Measurements from ENCODE around the gene SNRNP48.

SNRNP48 gene, protein sequence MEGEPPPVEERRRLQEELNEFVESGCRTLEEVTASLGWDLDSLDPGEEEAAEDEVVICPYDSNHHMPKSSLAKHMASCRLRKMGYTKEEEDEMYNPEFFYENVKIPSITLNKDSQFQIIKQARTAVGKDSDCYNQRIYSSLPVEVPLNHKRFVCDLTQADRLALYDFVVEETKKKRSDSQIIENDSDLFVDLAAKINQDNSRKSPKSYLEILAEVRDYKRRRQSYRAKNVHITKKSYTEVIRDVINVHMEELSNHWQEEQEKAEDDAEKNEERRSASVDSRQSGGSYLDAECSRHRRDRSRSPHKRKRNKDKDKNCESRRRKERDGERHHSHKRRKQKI

DNA sequence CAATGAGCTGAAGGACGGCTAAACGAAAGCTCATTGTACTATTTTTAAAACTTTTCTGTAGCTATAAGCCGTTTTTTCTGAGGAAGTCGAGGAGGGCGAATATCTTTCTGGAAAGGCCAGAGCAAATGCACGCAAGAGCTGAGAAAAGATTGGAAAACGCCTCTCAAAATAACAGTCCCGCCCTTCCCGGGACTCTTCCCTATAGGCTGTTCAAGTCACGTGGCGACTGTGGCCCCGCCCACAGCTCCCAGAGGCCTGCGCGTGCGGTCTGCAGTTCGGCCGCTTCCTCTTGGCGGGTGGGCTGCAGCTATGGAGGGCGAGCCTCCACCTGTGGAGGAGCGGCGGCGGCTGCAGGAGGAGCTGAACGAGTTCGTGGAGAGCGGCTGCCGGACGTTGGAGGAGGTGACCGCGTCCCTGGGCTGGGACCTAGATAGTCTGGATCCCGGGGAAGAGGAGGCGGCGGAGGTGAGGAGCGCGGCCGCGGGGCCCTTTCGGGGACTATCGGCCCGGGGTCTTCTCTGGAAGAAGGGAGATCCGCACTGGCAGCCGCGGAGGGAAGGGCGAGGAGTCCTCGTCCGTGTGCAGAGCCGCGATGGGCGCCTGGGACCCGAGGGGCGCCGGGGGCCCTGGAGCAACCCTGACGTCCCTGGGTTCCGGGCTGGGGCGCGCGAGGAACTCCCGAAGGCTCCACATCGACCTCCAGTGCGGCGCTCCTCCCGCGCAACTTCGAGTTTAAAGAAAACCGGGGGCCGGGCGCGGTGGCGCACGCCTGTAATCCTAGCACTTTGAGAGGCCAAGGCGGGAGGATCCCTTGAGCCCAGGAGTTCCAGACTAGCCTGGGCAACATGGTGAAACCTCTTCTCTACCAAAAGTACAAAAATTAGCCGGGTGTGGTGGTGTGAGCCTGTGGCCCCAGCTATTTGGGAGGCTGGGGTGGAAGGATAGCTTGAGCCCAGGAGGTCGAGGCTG, at the start of gene SNRNP48:
Gene SNRNP48, plus strand, starts transcription at position 250 of the 969 bp plus-strand sequence. Its CDS starts 60 bp downstream, at position 310.
- DNase-seq (ENCODE audit: low spot score) = peak; percentile 93

DNA sequence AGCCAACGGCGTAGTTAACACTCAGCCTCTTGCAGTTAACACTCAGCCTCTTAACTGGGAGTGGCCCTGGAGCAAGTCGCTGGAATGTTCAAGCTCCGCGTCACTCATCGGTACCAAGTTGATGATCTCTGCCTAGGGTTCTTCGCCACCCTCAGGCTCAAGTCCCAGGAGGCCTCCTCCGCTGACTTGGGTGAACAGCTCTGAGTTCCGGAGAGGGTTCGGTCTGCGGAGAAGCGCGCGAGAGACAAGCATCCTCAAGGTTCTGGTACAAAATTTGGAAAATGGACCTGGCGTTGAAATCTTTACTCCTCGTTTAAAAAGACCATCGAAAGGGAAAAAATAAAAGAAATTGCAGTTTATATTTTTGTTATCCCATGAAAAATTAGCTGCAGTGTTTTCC, 49.4 kb upstream of the SNRNP48 start:
- DNase-seq (ENCODE audit: low spot score) = peak; percentile 73

DNA sequence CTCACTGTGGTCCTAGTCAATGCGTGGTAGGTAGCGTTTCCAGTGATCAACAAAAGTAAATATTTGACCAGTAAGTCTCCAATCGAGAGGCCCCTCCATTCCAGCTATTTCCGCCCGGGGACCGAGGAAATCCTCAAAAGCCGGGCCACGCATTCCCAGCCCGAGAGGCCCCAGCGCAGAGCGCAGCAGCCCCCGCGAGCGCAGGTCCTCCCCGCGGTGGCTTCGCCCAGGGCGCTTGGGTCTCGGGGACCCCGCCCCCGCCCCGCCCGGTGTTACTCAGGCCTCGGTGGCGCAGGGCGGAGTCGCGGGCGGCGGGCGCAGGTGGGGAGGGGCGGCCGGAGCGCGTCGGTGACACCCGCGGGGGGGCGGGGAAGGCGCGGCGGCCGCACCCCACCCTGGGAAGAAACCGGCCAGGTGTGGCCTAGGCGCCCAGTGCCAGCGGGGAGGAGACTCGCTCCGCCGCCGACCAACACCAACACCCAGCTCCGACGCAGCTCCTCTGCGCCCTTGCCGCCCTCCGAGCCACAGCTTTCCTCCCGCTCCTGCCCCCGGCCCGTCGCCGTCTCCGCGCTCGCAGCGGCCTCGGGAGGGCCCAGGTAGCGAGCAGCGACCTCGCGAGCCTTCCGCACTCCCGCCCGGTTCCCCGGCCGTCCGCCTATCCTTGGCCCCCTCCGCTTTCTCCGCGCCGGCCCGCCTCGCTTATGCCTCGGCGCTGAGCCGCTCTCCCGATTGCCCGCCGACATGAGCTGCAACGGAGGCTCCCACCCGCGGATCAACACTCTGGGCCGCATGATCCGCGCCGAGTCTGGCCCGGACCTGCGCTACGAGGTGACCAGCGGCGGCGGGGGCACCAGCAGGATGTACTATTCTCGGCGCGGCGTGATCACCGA, 48.6 kb upstream of the SNRNP48 start, which contains the start of gene DSP:
Gene DSP, plus strand, starts transcription at position 497 of the 890 bp plus-strand sequence. Its CDS starts 245 bp downstream, at position 742.
- peak; percentile 93 for DNase-seq (ENCODE audit: low spot score)

DNA sequence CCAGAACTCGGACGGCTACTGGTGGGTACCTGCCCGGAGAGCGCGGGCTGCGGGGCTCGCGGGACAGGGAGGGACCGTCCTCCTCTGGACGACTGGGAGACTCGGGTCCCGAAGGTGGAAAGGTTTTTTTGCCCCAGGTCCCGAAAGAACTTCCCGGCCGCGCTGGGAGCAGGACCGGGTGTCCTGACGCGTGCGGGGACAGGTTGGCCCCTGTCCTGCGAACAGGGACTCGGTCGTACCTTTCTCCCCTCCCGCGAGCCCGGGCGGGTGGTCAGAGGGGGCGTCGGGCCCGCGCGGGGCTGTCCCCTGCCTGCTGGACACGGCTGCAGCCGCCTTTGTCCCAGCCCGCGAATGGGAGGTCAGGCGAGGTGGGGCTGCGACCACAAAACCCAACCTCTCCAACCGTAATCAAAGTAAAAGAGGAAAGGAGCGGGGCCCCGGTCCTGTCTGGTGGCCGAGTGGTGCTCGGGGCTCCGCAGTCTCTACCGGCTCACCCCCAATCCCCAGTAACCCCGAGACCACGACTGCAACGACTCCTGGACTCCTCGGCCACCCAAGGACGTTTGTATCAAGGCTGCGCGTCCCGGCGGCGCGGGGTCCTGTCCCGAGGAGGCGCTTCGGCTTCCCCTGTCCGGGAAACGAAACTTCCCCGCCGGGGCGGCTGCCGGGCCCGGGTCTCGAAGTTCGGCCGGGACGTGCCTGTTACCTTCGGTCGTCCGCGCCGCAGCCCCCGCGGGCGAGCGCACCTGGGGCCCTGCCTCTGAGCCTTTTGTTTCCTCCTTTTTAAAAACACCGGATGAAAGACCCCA, 47.7 kb upstream of the SNRNP48 start:
- DNase-seq (ENCODE audit: low spot score) = peak; percentile 58

DNA sequence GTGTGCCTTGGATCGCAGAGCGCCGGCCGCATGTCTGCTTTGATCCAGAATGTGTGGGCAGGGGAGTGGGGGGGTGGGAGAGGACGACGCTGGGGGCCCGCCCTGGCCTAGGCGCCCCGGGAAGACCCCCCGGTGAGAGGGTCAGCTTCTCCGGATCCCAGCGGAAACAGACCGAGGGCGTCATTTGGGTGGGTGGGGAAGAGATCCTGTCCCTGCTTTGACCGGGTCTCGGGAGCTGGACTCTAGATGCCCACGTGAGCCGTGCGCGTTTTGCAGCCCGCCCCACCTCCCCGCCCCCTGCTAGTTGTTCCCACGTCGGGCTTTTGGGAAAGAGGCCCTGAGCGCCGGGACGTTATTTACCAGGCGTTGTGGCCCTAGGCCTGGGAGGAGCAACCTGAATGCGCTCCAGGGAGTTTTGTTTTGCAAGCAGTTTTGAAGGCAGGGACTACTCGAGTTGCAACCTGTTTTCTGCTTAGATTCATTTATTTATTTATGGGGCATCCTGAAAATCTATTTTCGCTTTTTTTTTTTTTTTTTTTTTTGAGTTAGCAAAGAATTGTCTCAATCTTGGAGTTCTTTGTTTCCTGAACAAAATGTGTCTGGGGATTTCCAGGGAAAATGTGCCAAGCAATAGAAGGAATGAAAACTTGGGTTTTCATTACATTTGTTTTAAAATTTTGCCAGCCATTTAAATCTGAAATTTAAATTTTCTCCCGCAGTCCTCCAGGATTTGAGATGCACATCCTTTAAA, 46.9 kb upstream of the SNRNP48 start:
- peak; percentile 76 for DNase-seq (ENCODE audit: low spot score)

DNA sequence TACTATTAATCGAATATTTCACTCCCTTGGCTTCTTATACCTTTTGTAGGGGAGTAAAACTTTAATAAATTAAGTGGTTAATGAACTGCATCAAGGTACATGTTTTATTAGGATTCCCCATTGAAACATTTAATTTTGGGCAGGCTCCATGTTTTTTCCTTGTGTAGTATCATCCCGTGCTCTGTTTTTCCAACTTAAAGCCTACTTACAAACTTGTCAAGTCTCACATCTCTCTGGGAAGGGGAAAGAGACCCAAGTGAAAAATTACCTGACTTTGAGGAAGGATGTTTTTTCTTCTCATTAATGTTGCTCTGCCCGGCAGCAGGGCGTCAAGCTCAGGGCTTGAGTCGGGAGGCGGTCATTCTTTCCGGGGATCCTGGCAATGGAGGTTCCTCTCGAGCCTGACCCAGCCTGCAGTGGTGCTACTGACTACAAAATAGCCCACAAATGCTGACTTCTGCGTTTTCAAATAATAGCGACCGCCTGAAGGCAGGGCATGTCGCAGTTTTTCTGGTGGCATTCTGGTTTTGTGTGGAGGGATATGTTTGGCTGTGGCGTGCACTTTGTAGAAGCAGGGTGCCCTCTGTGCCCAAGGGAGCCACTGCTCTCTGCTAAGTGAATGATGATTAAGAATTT, 46.1 kb upstream of the SNRNP48 start:
- peak; percentile 46 for DNase-seq (ENCODE audit: low spot score)

DNA sequence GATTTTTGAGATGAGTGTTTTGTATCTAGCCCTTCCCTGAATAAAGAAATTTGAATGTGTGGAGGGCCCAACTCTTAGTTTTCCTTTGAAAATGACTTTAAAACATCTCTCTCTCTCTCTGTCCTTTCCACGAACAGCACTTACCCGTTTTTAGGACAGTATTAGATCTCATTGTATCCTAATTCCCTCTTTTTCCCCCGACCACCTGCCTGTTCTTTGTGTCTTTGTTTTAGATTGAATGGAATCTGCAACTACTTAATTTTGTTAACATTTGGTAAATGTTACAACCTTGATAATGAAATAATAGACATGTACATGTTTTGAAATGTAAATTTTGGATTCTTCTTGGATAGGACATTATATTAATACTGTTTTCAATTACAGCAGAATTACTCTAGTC, 45.4 kb upstream of the SNRNP48 start:
- no peak for DNase-seq (ENCODE audit: low spot score)

DNA sequence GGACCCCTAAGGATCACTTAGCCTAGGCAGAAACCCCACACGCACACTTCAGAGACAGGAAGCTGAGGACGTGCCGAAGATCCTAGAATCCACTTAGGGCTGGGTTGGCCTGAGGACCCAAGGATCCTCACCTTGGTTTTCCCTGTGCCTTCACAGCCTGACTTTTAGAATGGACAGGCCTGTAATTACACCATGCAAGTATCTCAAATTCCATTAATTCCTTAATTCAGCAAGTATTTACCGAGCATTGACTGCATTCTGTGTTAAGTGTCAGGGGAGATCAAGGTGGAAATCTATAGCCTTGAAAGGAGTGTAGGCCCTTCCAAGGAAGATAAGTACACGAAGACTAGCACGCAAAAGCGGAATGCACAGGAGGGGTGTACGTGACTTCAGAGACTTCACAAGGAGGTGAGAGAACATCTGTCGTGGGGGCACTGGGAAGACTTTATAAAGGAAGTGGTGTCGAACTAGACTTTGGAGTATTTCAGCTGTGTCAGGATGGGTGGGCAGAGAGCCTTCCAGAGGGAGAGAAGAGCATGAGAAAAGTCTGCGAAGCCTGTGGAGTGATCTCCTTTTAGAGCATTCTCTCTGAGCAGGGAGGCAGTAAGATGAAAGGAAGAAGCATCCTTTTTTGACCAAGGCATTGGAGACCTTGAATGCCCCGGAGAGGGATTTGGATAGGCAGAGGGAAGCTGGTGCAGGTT, 44.5 kb upstream of the SNRNP48 start:
- no peak for DNase-seq (ENCODE audit: low spot score)

DNA sequence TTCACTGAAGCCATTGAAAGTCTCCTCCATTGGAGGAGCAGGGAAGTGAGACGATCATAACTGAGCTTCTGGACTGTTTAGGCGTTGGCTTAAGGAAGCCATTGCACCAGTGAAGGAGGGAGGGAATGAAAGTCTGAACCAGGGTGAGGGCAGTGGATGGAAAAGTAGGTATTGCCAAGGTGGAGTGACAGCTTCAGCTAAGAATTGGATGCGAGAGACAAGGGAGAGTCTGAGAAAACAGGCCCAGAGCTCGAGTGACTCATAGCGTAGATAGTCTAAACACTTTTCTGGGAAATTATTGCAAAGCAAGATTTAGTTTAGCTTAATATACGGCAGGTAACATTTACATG, 44.0 kb upstream of the SNRNP48 start:
- no peak for DNase-seq (ENCODE audit: low spot score)

DNA sequence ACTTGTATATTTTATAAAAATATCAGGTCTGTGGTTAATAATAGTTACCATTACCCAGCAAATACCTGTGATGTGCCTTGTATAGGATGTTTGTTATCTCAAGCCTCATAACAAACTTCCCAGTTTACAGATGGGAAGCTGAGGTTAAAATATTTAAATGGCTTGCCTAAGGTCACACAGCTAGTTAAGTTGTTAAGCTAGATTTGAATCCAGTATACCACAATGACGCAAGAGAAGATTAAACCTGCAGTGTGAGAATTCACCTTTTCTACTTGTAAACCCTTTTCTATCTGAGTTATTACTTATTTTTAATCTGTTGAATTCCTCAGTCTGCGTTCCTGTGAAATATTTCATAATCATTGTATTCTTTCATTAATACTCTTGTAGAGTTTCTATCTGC, 43.6 kb upstream of the SNRNP48 start:
- DNase-seq (ENCODE audit: low spot score) = no peak

DNA sequence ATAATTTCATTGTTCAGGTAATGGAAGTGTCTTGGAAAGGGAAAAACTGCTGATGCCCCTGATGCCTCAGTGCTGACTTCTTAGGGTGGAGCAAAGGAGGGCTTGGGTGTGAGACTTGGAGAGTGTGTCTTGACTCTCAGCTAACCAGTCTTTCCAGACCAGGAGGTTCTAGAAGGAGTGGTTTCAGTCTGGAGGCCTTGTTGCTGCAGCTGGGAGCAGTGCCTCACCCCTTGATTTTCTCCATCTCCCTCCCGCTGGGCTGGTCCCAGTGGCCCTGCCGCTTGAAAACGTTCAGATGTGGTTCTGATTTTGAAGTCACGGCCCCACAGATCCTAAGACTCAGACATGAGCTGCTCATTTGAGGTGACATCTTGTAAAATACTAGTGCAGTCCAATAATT, 43.1 kb upstream of the SNRNP48 start:
- no peak for DNase-seq (ENCODE audit: low spot score)

DNA sequence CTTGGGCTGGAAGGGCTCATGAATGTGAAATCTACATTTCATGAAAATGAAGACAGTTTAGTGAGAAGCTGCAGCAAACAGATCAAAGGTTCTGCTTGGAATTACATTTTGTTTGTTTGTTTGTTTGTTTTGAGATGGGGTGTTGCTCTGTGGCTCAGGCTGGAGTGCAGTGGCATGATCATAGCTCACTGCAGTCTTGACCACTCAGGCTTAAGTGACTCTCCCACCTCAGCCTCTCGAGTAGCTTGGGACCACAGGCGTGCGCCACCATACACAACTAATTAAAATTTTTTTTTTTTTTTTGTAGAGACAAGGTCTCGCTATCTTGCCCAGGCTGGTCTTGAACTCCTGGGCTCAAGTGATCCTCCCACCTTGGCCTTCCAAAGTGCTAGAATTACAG, 42.7 kb upstream of the SNRNP48 start:
- no peak for DNase-seq (ENCODE audit: low spot score)

DNA sequence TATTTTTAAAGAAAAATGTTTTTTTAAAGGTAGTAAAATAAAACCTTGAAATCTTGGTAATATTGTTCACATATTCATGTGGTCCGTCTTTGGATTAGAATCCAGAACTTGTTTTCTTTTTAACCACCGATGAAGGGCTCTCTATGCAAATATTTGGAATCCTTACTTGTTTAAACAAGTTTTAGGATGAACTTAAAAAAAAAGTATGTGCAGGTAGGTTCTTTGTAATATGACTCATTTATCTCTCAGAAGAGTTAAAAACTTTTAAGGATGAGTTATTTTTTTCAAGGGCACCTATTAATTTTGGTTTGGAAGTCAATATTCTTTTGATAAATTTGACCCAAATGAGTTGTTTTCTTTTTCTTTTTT, 39.6 kb upstream of the SNRNP48 start:
- no peak for DNase-seq (ENCODE audit: low spot score)

DNA sequence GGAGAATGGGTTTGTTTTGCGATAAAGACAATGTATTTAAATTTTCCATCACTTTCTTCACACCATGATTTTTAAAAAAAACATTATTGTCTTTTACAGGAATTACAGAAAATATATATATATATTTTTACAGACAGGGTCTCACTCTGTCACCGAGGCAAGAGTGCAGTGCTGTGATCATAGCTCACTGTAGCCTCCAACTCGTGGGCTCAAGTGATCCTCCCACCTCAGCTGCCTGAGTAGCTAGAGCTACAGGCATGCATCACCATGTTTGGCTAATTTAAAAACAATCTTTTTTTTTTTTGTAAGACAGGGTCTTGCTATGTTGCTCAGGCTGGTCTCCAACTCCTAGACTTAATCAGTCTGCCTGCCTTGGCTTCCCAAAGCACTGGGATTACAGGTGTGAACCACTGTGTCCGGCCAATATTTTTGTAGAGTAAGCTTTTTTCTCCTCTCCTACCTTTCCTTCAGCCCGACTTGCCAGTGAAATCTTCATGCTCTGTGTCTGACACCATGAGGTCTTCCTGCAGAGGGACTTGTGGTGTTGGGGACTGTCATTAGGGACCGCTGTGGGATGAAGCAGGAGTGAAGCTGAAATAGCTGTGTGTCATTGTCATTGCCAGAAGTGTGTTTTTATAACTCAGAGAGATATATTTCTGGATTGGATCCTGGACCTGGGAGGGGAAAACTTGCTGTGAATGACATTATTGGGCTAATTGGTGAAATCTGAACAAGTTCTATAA, 35.3 kb upstream of the SNRNP48 start:
- DNase-seq (ENCODE audit: low spot score) = no peak

DNA sequence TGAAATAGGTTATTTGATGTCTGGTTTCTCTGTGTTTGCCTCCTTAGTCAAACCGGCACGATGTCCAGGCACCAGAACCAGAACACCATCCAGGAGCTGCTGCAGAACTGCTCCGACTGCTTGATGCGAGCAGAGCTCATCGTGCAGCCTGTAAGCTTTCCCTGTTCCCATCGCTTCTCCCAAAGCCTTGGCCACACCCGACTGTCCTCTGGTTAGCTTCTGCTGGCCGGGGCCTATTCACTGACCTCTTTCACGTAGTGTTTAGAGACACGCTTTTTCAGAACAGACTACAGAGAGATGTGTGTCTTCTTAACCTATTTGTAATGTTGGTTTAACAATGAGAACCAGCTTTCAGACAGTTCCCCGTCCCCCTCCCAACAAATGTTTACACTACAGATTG, 34.3 kb upstream of the SNRNP48 start:
- DNase-seq (ENCODE audit: low spot score) = no peak

DNA sequence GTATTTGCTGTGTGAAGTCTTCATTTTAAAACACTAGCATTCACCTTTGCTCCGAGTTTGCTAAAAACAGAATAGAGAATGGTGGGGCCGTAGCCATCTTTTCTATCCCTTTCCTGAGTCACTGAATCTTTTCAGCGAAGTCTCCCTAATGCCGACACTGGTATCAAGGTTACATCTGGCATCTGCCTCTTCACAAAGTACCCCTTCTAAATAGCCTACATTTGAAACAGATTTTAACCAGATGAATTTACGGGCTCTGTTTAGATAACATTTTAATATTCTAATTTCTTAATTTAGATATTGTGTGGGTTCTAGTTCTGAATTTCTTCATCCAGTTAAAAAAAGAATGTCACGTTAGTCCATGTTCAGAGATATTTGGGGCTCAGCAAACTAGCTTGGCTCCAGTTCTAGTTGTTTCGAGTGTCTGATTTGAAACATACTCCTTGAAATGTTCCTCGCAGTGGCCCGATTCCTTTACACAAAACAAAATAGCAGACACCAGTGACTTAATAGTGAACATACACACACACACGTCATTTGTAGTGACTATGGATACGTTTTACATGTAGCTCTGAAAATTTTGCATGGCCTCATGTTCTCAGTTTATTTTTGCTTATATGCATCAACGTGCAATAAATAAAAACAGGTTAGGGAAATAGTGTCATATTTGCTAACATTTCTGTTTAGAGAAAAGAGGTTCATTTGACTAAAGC, 33.4 kb upstream of the SNRNP48 start:
- DNase-seq (ENCODE audit: low spot score) = no peak

DNA sequence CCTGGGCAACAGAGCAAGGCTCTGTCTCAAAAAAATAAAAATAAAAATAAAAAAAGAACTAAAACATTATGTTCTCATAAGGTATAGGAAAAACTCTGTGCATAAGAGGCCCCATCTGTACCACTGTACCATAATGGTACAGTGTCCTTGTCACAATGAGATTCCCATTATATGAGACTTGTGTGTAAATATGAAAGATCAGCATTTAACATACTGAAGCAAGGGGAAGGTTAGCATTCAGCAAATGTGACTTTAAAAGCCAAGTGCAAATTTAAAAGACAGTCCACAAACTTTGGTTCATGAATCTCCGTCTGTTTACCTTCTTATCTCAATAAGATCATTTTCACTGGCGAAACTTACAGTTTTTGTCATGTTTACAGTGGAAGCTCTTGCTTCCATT, 32.3 kb upstream of the SNRNP48 start:
- DNase-seq (ENCODE audit: low spot score) = no peak

DNA sequence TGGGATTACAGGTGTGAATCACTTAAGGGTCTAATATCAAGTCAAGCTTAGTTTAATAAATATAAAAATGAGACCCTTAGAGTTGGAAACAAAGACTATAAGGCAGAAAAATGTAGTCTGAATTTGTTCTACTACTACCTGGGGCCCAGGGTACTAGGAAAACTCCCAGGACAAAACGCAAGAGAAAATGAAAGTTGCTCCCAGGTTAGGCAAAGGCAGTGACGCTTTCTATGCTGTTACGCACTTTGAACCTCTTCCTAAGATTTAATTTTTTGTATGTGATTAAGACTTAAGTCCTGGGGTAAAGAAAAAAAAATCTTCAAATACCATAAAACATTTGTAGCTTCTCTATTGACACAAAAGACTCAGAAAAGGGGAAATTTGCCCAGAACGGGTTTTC, 31.2 kb upstream of the SNRNP48 start:
- DNase-seq (ENCODE audit: low spot score) = no peak

Data from kidney tubule cell (primary cell).